H9 (cell line): ENCODE measurements around the gene SYCP2L. TPM values are rescaled to one million over a fixed set of nuclear protein-coding genes. Genes with fewer than 3 reads are reported as not detected.

Source experiments
- DNase-seq: peaks from one replicate; pipeline ENCODE4 v3.0.0-alpha.2; 2017
- H2AFZ ChIP-seq: one replicate; pipeline ENCODE4 v1.6.1; 2013; ENCODE audit warnings: mild to moderate bottlenecking, low read length, control low read depth, moderate library complexity
- H2AK5ac ChIP-seq: 2 replicates; pipeline ENCODE4 v1.6.1; 2013; ENCODE audit warnings: low read length, control low read depth, mixed read lengths; ENCODE audit not compliant: insufficient read length
- H2BK120ac ChIP-seq: one replicate; pipeline ENCODE4 v1.6.1; 2013; ENCODE audit warnings: low read depth, mild to moderate bottlenecking, low read length, control low read depth, inconsistent platforms; ENCODE audit not compliant: poor library complexity, severe bottlenecking
- H2BK12ac ChIP-seq: 2 replicates; pipeline ENCODE4 v1.6.1; 2013; ENCODE audit warnings: low read length, control low read depth, mixed read lengths, low read depth; ENCODE audit not compliant: insufficient read length
- H2BK15ac ChIP-seq: 2 replicates; pipeline ENCODE4 v1.6.1; 2013; ENCODE audit warnings: low read depth, low read length, control low read depth
- H2BK20ac ChIP-seq: one replicate; pipeline ENCODE4 v1.6.1; 2013; ENCODE audit warnings: low read depth, mild to moderate bottlenecking, low read length, control low read depth, inconsistent platforms; ENCODE audit not compliant: poor library complexity, severe bottlenecking
- H2BK5ac ChIP-seq: 2 replicates; pipeline ENCODE4 v1.6.1; 2013; ENCODE audit warnings: low read length, control low read depth, mixed read lengths; ENCODE audit not compliant: insufficient read length
- H3K14ac ChIP-seq: 2 replicates; pipeline ENCODE4 v1.6.1; 2013; ENCODE audit warnings: low read length, control low read depth; ENCODE audit not compliant: insufficient read depth
- H3K18ac ChIP-seq: 2 replicates; pipeline ENCODE4 v1.6.1; 2013; ENCODE audit warnings: low read depth, mild to moderate bottlenecking, mixed read lengths, low read length, control low read depth; ENCODE audit not compliant: insufficient read length
- H3K23ac ChIP-seq: 2 replicates; pipeline ENCODE4 v1.6.1; 2013; ENCODE audit warnings: low read length, control low read depth, mixed read lengths, low read depth; ENCODE audit not compliant: insufficient read length
- H3K23me2 ChIP-seq: 2 replicates; pipeline ENCODE4 v1.6.1; 2013; ENCODE audit warnings: low read depth, mild to moderate bottlenecking, mixed read lengths, low read length, control low read depth; ENCODE audit not compliant: insufficient read length, poor library complexity, severe bottlenecking
- H3K27ac ChIP-seq: 2 replicates; pipeline ENCODE4 v1.5.1; 2013; ENCODE audit warnings: low read length, control low read depth, mixed read lengths, low read depth; ENCODE audit not compliant: insufficient read length
- H3K27me3 ChIP-seq: 2 replicates; pipeline ENCODE4 v1.6.1; 2013; ENCODE audit warnings: low read length, control low read depth, inconsistent platforms; ENCODE audit not compliant: insufficient read depth
- H3K4ac ChIP-seq: 2 replicates; pipeline ENCODE4 v1.6.1; 2013; ENCODE audit warnings: low read depth, mild to moderate bottlenecking, control low read depth, inconsistent platforms, low read length, moderate library complexity
- H3K4me1 ChIP-seq: 2 replicates; pipeline ENCODE4 v1.6.1; 2013; ENCODE audit warnings: low read length, control low read depth, inconsistent platforms; ENCODE audit not compliant: insufficient read depth
- H3K4me2 ChIP-seq: 2 replicates; pipeline ENCODE4 v1.6.1; 2013; ENCODE audit warnings: low read length, control low read depth, mixed read lengths; ENCODE audit not compliant: insufficient read length, insufficient read depth
- H3K56ac ChIP-seq: 2 replicates; pipeline ENCODE4 v1.6.1; 2013; ENCODE audit warnings: low read depth, mild to moderate bottlenecking, mixed read lengths, low read length, control low read depth; ENCODE audit not compliant: insufficient read length
- H3K79me1 ChIP-seq: 2 replicates; pipeline ENCODE4 v1.6.1; 2013; ENCODE audit warnings: low read depth, mild to moderate bottlenecking, moderate library complexity, low read length, control low read depth, inconsistent platforms; ENCODE audit not compliant: insufficient read depth, poor library complexity, severe bottlenecking
- H3K79me2 ChIP-seq: 2 replicates; pipeline ENCODE4 v1.6.1; 2013; ENCODE audit warnings: low read length, control low read depth, inconsistent platforms; ENCODE audit not compliant: insufficient read depth
- H3K9ac ChIP-seq: 2 replicates; pipeline ENCODE4 v1.6.1; 2013; ENCODE audit warnings: low read length, control low read depth, mixed read lengths; ENCODE audit not compliant: insufficient read length; ENCODE audit errors: extremely low read depth
- H3K9me3 ChIP-seq: one replicate; pipeline ENCODE4 v1.6.1; 2013; ENCODE audit warnings: low read depth, low read length, inconsistent platforms; ENCODE audit not compliant: control insufficient read depth
- H3T11ph ChIP-seq: one replicate; pipeline ENCODE4 v1.6.1; 2013; ENCODE audit warnings: mild to moderate bottlenecking, low read length, control low read depth, inconsistent platforms
- H4K20me1 ChIP-seq: one replicate; pipeline ENCODE4 v1.6.1; 2013; ENCODE audit not compliant: control insufficient read depth, insufficient read length, insufficient read depth
- H4K5ac ChIP-seq: 2 replicates; pipeline ENCODE4 v1.6.1; 2013; ENCODE audit warnings: low read depth, mild to moderate bottlenecking, mixed read lengths, low read length, control low read depth; ENCODE audit not compliant: insufficient read length
- H4K8ac ChIP-seq: replicated peaks from 2 replicates; pipeline ENCODE4 v1.6.1; 2013; ENCODE audit warnings: low read length, control low read depth, mixed read lengths, low read depth; ENCODE audit not compliant: insufficient read length
- H4K91ac ChIP-seq: 2 replicates; pipeline ENCODE4 v1.6.1; 2013; ENCODE audit warnings: low read depth, mild to moderate bottlenecking, moderate library complexity, mixed read lengths, low read length, control low read depth; ENCODE audit not compliant: insufficient read length
- H3K27ac Mint-ChIP-seq, 3 experiments: 2 replicates in 2 of 3; 3 replicates in 1 of 3; pipeline ENCODE4 v1.8.0; 2020 to 2021; ENCODE audit warnings: mixed read lengths in 3 of 3, mild to moderate bottlenecking in 1 of 3, moderate library complexity in 1 of 3
- H3K27me3 Mint-ChIP-seq: 2 replicates; pipeline ENCODE4 v1.8.0; 2021; ENCODE audit warnings: low read depth, mild to moderate bottlenecking, moderate library complexity, mixed read lengths
- H3K36me3 Mint-ChIP-seq, 3 experiments: 2 replicates in 2 of 3; 3 replicates in 1 of 3; pipeline ENCODE4 v1.8.0; 2020 to 2021; ENCODE audit warnings: low read depth in 3 of 3, mixed read lengths in 3 of 3; ENCODE audit not compliant: insufficient read depth in 1 of 3
- H3K4me1 Mint-ChIP-seq, 2 experiments: 2 replicates each; pipeline ENCODE4 v1.8.0; 2020; ENCODE audit warnings: mixed read lengths in 2 of 2
- H3K4me3 Mint-ChIP-seq, 2 experiments: 2 replicates in 1 of 2; 3 replicates in 1 of 2; pipeline ENCODE4 v1.8.0; 2020 to 2021; ENCODE audit warnings: mild to moderate bottlenecking in 2 of 2, mixed read lengths in 2 of 2, moderate library complexity in 1 of 2
- H3K9me3 Mint-ChIP-seq, 2 experiments: 2 replicates in 1 of 2; 3 replicates in 1 of 2; pipeline ENCODE4 v1.8.0; 2020; ENCODE audit warnings: mild to moderate bottlenecking in 2 of 2, mixed read lengths in 2 of 2, moderate library complexity in 1 of 2
- CTCF ChIP-seq: fragments of 200-600 bp; sonication (generic); conservative IDR thresholded peaks from 3 replicates; pipeline ENCODE4 v1.8.0; 2021; ENCODE audit warnings: antibody characterized with exemption, mild to moderate bottlenecking
- WGBS: extraction: QIAGEN DNeasy Blood & Tissue Kit; methylation state at CpG from one replicate; pipeline ENCODE4 v1.1.7; 2013; ENCODE audit warnings: missing lambda C conversion rate, low lambda C conversion rate, mixed read lengths; ENCODE audit not compliant: insufficient read length; ENCODE audit errors: extremely low coverage; 5-methylcytosine and 5-hydroxymethylcytosine counted together
- total RNA-seq: library from RNA; stranded (reverse); gene quantifications from 2 replicates; pipeline ENCODE4 v1.2.1, GENCODE V29; 2021

SYCP2L gene
- total RNA-seq, 1 experiment from 2014 or later = 3.5 TPM

- no peak overlapping the region for H3K23ac ChIP-seq
- Mint-ChIP-seq H3K27ac (no peak overlapping the region), H3K4me3 (no peak overlapping the region), H3K36me3 (no peaks in the 10 kb centered on the region), H3K27me3 (peaks cover 2% of the 10 kb centered on the region), H3K4me1 (peaks cover 26 to 32% of the 10 kb centered on the region in 2 experiments), H3K9me3 (no peaks in the 10 kb centered on the region)
- H3K18ac ChIP-seq = no peak overlapping the region
- no peaks in the 10 kb centered on the region for H3K79me2 ChIP-seq
- H3K27ac ChIP-seq = no peak overlapping the region
- H3K9ac ChIP-seq = no peak overlapping the region
- H2BK20ac ChIP-seq = no peak overlapping the region
- no peak overlapping the region for H4K8ac ChIP-seq
- no peak overlapping the region for H2AK5ac ChIP-seq
- H3K4me1 ChIP-seq = peaks cover 8% of the 10 kb centered on the region; the same call in 1 of the 2 replicates
- no peak for TF ChIP-seq CTCF
- no CpG with 5 or more reads among the region's 8 CpGs for WGBS
- no peaks in the 10 kb centered on the region for H3K23me2 ChIP-seq
- no peak overlapping the region for H3K4me2 ChIP-seq
- no peaks in the 10 kb centered on the region for H3K79me1 ChIP-seq
- H2BK120ac ChIP-seq = no peak overlapping the region
- no peak overlapping the region for H2BK15ac ChIP-seq
- no peak for DNase-seq
- H4K5ac ChIP-seq = no peak overlapping the region
- no peaks in the 10 kb centered on the region for H3K27me3 ChIP-seq
- no peak overlapping the region for H2BK12ac ChIP-seq
- no peak overlapping the region for H2BK5ac ChIP-seq
- H4K91ac ChIP-seq = no peak overlapping the region
- no peak overlapping the region for H3T11ph ChIP-seq
- H3K14ac ChIP-seq = no peak overlapping the region
- no peak overlapping the region for H3K4ac ChIP-seq
- H4K20me1 ChIP-seq = no peaks in the 10 kb centered on the region
- H2AFZ ChIP-seq = no peak overlapping the region
- H3K56ac ChIP-seq = no peak overlapping the region
- no peaks in the 10 kb centered on the region for H3K9me3 ChIP-seq
These were observed 107.0 kb downstream of the SYCP2L start for GRCh38 chr6:10993896-10994295.
